Astrocyte (in vitro differentiated cells and primary cell): ENCODE results near the gene CEP128. TPM values are rescaled to one million over a fixed set of nuclear protein-coding genes. Genes with fewer than 3 reads are reported as not detected.

Experiments used
- DNase-seq: peaks from one replicate; pipeline ENCODE4 v3.0.0-alpha.2; 2010; ENCODE audit warnings: low read depth
- FAIRE-seq: peaks from 2 replicates; lab custom pipeline; 2011; peaks lifted over from hg19 to GRCh38; lab: Jason Lieb, UNC
- H2AFZ ChIP-seq: 2 replicates; pipeline ENCODE4 v1.6.0; 2012; ENCODE audit warnings: low read depth, low read length, inconsistent platforms
- H3K27ac ChIP-seq: 2 replicates; pipeline ENCODE4 v1.5.1; 2011; ENCODE audit warnings: low read depth, low read length, inconsistent platforms
- H3K27me3 ChIP-seq: 2 replicates; pipeline ENCODE4 v1.6.0; 2011; ENCODE audit warnings: low read length, inconsistent platforms; ENCODE audit not compliant: insufficient read depth
- H3K36me3 ChIP-seq: 2 replicates; pipeline ENCODE4 v1.5.1; 2011; ENCODE audit warnings: low read length, inconsistent platforms; ENCODE audit not compliant: insufficient read depth
- H3K4me1 ChIP-seq: 2 replicates; pipeline ENCODE4 v1.5.1; 2011; ENCODE audit warnings: low read length, inconsistent platforms; ENCODE audit not compliant: insufficient read depth
- H3K4me2 ChIP-seq: 2 replicates; pipeline ENCODE4 v1.6.0; 2012; ENCODE audit warnings: low read length, inconsistent platforms
- H3K4me3 ChIP-seq: 2 replicates; pipeline ENCODE4 v1.5.1; 2011; ENCODE audit warnings: low read depth, mild to moderate bottlenecking, low read length, inconsistent platforms; ENCODE audit not compliant: insufficient read depth
- H3K79me2 ChIP-seq: 2 replicates; pipeline ENCODE4 v1.6.0; 2012; ENCODE audit warnings: mild to moderate bottlenecking, low read length, inconsistent platforms; ENCODE audit not compliant: insufficient read depth
- H3K9ac ChIP-seq: 2 replicates; pipeline ENCODE4 v1.6.0; 2012; ENCODE audit warnings: mild to moderate bottlenecking, low read length, inconsistent platforms
- H3K9me3 ChIP-seq: 2 replicates; pipeline ENCODE4 v1.5.1; 2012; ENCODE audit warnings: low read depth, mild to moderate bottlenecking, low read length, inconsistent platforms; ENCODE audit not compliant: insufficient read depth
- H4K20me1 ChIP-seq: 2 replicates; pipeline ENCODE4 v1.6.0; 2012; ENCODE audit warnings: low read length, inconsistent platforms; ENCODE audit not compliant: insufficient read depth
- H3K27ac Mint-ChIP-seq: one replicate; pipeline ENCODE4 v1.8.0; 2021; ENCODE audit warnings: mild to moderate bottlenecking, mixed read lengths; ENCODE audit not compliant: unreplicated experiment
- H3K27me3 Mint-ChIP-seq: one replicate; pipeline ENCODE4 v1.8.0; 2021; ENCODE audit warnings: low read depth, mixed read lengths; ENCODE audit not compliant: unreplicated experiment
- H3K36me3 Mint-ChIP-seq: one replicate; pipeline ENCODE4 v1.8.0; 2021; ENCODE audit warnings: low read depth, mixed read lengths; ENCODE audit not compliant: unreplicated experiment
- H3K4me1 Mint-ChIP-seq: one replicate; pipeline ENCODE4 v1.8.0; 2021; ENCODE audit warnings: low read depth, mixed read lengths; ENCODE audit not compliant: unreplicated experiment
- H3K4me3 Mint-ChIP-seq: one replicate; pipeline ENCODE4 v1.8.0; 2021; ENCODE audit warnings: mild to moderate bottlenecking, moderate library complexity, mixed read lengths; ENCODE audit not compliant: unreplicated experiment
- H3K9me3 Mint-ChIP-seq: one replicate; pipeline ENCODE4 v1.8.0; 2021; ENCODE audit warnings: mild to moderate bottlenecking, mixed read lengths; ENCODE audit not compliant: unreplicated experiment
- CTCF ChIP-seq: IDR thresholded peaks from 2 replicates; pipeline ENCODE4 v1.5.1; 2011; ENCODE audit warnings: low read depth, mild to moderate bottlenecking, inconsistent platforms, low read length, moderate library complexity; ENCODE audit not compliant: insufficient read depth
- EZH2 ChIP-seq: IDR thresholded peaks from 2 replicates; pipeline ENCODE4 v1.6.1; 2012; ENCODE audit warnings: mild to moderate bottlenecking, low read length, inconsistent platforms; ENCODE audit not compliant: insufficient read depth
- total RNA-seq: library from RNA; stranded (reverse); gene quantifications from 2 replicates; pipeline ENCODE4 v1.2.1, GENCODE V29; 2021

Gene CEP128
- total RNA-seq, 1 donor from 2014 or later = 6.4 TPM

GRCh38 chr14:80862983-80863382 lies 78.6 kb downstream of the CEP128 start:
- H3K9me3 Mint-ChIP-seq = peaks cover 9% of the 10 kb centered on the region
- TF ChIP-seq EZH2 = no peak
- peak; percentile 17 for TF ChIP-seq CTCF
- no peak overlapping the region for H3K4me3 Mint-ChIP-seq
- no peaks in the 10 kb centered on the region for H3K4me1 ChIP-seq
- H3K36me3 Mint-ChIP-seq = peaks cover 2% of the 10 kb centered on the region
- H3K27ac Mint-ChIP-seq = peak overlapping the region; percentile 16
- H4K20me1 ChIP-seq = no peaks in the 10 kb centered on the region
- H3K27me3 Mint-ChIP-seq = no peaks in the 10 kb centered on the region
- no peak overlapping the region for H3K27ac ChIP-seq
- H3K4me1 Mint-ChIP-seq = no peaks in the 10 kb centered on the region
- no peaks in the 10 kb centered on the region for H3K9me3 ChIP-seq
- H3K79me2 ChIP-seq = no peaks in the 10 kb centered on the region
- no peak overlapping the region for H3K9ac ChIP-seq
- H3K4me2 ChIP-seq = no peak overlapping the region
- H3K36me3 ChIP-seq = no peaks in the 10 kb centered on the region
- FAIRE-seq (peak; percentile 60), DNase-seq (no peak)
- no peak overlapping the region for H2AFZ ChIP-seq
- H3K27me3 ChIP-seq = no peaks in the 10 kb centered on the region
- no peak overlapping the region for H3K4me3 ChIP-seq

- Histone ChIP-seq H3K4me3 (no peak overlapping the region), H3K9me3 (no peaks in the 10 kb centered on the region), H3K4me1 (no peaks in the 10 kb centered on the region), H3K27ac (no peak overlapping the region), H2AFZ (no peak overlapping the region), H3K79me2 (no peaks in the 10 kb centered on the region), H3K4me2 (no peak overlapping the region), H3K36me3 (no peaks in the 10 kb centered on the region), H3K9ac (no peak overlapping the region), H4K20me1 (no peaks in the 10 kb centered on the region), H3K27me3 (no peaks in the 10 kb centered on the region)
- Mint-ChIP-seq H3K27ac (peak overlapping the region; percentile 16), H3K9me3 (peaks cover 6% of the 10 kb centered on the region), H3K4me3 (no peak overlapping the region), H3K4me1 (no peaks in the 10 kb centered on the region), H3K27me3 (no peaks in the 10 kb centered on the region), H3K36me3 (peaks cover 2% of the 10 kb centered on the region)
- TF ChIP-seq EZH2 (no peak), CTCF (no peak)
- FAIRE-seq (no peak), DNase-seq (no peak)
These were observed 79.0 kb downstream of the CEP128 start for GRCh38 chr14:80862541-80862940.

GRCh38 chr14:80850197-80850814 lies 91.2 kb downstream of the CEP128 start:
- TF ChIP-seq CTCF (peak; percentile 47), EZH2 (no peak)
- H3K36me3 ChIP-seq = no peaks in the 10 kb centered on the region
- Mint-ChIP-seq H3K27me3 (no peaks in the 10 kb centered on the region), H3K36me3 (no peaks in the 10 kb centered on the region), H3K9me3 (no peaks in the 10 kb centered on the region), H3K4me1 (no peaks in the 10 kb centered on the region), H3K27ac (no peak overlapping the region), H3K4me3 (no peak overlapping the region)
- no peaks in the 10 kb centered on the region for H3K79me2 ChIP-seq
- no peak overlapping the region for H3K27ac ChIP-seq
- DNase-seq (peak; percentile 25), FAIRE-seq (peak; percentile 82)
- H3K9me3 ChIP-seq = no peaks in the 10 kb centered on the region
- H3K9ac ChIP-seq = no peak overlapping the region
- no peaks in the 10 kb centered on the region for H3K27me3 ChIP-seq
- no peak overlapping the region for H3K4me2 ChIP-seq
- no peaks in the 10 kb centered on the region for H3K4me1 ChIP-seq
- no peaks in the 10 kb centered on the region for H4K20me1 ChIP-seq
- no peak overlapping the region for H2AFZ ChIP-seq
- H3K4me3 ChIP-seq = no peak overlapping the region
